Stimulated activated CD4-positive, alpha-beta T cell treated with anti-CD3 and anti-CD28 coated beads, TNF-alpha, amount 100 ng/mL, for 1 hour (primary cell): ENCODE results near the gene LIN7A.

ENCODE experiments used
- DNase-seq, 3 donors: peaks; one replicate each; pipeline ENCODE4 v3.0.0-alpha.2; 2020; ENCODE audit warnings: low read depth in 3 of 3, low spot score in 1 of 3

The LIN7A gene

DNA sequence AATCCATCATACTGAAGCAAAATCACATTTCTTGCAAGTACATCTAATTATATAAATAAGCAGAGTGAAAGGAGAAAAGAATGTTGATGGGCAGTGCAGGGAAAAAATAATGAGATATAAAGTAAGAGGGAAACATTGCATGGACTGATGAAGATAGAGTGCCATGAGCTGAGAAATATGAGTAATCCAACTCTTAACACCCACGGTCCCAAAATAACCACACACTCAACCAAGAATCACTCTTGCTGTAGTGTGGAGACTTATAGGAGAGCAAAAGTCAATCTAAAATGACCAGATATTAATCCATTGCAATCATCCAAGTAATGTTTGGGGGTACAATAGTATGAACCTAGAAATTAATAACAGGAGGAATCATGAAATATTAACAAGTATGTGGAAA is 180.9 kb downstream of the LIN7A start:
- DNase-seq: no peak

DNA sequence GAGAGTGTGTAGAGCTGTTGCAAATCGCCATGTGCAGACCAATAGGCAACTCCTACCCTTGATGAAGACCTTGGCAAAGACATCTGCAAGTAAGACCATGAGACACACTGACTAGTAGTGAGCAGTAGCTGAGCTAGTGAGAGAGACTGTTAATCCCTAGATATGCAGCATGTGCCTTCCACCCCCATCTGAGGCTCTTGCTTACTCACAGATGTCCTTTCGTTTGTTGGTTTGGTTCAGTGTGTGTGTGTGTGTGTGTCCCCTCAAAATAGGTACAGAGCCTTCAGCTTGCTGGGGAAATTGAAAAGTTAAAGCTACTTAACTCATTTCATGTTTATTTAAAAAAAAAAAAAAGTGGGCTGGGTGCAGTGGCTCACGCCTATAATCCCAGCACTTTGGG is 183.5 kb downstream of the LIN7A start:
- no peak for DNase-seq

GRCh38 chr12:80752464-80752863 is 185.3 kb downstream of the LIN7A start:
- DNase-seq: no peak

DNA sequence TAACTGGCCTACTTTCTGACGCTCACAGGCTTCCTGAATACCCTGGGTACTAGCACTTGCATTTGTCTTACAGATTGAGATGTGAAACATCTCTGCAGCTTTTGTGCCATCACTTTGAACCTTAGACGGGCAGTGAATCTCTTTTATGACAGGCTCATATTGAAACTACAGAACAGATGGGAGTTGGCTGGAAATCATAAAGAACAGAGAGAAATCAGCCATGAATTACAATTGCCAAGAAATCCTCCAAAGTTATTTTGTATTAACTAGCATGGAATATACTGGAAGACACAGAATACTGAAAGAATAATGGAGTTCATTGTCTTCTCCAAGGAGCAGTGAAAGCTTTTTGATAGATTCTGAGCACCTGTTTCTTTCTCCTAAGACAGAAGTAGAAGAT is 188.3 kb downstream of the LIN7A start:
- DNase-seq: no peak

- no peak for DNase-seq
These were observed 189.9 kb downstream of the LIN7A start for GRCh38 chr12:80747800-80748199.

DNA sequence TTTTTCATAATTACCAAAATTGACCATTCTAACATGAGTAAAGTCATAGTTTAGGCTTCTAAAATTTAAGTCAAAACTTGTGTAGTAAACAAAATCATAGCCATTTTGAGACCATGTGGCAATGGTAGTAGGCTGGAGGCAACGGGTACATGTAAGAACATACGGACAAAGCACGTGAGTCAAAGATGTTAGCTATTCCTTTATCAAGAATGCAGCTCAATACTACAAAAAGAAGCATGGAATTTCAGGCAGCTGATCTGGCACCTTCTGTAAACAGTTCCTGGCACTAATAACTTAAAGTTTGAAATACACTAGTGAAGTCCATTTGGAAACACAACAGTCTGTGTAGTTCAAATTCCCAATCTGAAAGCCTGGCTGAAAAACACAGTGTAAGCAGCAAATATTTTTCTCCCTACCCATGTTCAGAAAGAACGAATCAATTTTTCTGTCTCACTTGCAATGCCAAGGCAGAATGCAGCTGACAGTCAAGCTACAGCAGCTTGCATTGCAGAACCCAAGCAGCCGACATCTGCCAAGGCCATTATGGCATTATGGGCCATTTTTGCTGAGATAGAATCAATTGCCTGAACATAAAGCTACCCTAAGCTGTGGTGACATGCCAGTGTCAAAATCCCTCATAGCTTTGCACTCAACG is 191.8 kb downstream of the LIN7A start:
- DNase-seq: no peak
